GM19467 (cell line): Measurements from ENCODE around the gene ST3GAL3.
"Not testable (repeated sequence)": the region's sequence is repeated elsewhere in the genome, so short reads cannot be mapped to it uniquely, and the experiment has no call there.

ENCODE experiments used
- ATAC-seq: cut with Tn5 transposase; IDR thresholded peaks from one replicate; pipeline ENCODE4 v1.9.1; 2021; ENCODE audit warnings: mild to moderate bottlenecking, moderate library complexity; ENCODE audit not compliant: unreplicated experiment

ST3GAL3 gene

DNA sequence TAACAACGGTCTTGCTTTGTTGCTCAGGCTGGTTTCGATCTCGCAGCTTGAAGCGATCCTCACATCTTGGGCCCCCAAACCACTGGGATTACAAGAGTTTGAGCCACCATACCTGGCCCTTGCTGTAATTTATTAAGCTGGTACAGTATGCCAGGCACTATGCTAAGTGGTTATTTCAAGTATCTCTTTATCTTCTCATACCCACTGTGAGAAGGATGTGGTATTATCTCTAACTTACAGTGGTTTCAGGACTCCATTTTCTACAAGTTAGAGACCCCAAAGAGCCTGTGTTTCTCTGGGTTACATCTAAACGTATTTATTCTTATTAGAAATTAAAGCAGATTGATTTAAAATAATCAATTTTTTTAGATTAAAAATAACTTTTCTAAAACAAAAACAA is 8.1 kb upstream of the ST3GAL3 start:
- ATAC-seq, result no peak

DNA sequence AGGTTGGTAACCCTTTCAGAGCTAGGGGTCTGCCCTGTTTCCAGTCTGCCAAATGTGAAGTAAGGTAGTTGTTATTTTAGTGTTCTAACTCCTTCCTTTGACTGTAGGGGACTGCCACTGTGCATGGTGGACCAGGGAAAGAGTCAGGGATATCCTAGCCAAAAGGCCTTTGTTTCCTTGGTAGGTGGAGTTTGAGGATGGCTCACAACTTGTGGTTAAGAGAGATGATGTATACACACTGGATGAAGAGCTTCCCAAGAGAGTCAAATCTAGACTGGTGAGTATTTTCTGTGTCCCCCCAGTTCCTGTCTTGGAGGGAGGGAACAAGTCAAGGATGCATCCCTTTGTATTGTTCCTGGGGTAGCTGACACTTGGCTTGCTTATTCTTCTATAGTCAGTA is 3.5 kb upstream of the ST3GAL3 start:
- ATAC-seq, result no peak

DNA sequence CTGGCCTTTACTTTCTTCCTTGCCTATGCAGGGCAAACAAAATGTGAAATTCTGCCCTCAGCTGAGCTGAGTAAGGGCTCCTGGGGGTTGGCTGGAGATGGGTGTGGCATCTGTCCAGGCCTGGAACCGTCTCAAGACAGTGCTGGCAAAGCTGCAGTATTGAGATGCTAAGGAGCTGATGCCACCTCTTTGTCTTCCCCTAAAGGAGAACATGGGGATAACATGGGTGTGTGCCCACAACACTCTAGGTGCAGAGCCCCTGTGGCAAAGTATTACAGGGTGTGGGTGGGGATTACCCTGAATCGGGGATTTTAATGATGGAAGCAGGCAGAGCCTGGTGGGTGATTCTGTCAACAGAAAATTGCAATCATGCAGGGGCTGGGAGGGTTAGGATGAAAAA is 2.5 kb upstream of the ST3GAL3 start:
- ATAC-seq, result no peak

DNA sequence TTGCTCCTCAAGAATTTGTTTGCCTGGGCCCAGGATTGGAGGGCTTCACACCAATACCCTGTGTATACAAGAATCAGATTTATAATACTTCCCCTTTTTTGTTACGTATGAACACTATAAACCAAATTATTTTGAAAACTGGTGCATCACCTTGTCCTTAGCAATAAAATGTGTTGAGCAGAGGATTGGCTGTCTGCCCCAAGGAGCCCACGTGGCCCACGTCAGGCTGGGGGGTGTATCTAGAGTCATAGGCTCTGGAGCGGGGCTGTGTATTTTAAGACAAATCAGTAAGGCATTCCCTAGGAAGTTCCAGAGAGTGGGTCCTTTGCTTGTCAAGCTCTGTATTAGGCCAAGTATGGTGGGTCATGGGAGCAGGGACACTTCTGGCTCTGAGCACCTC is 2.0 kb upstream of the ST3GAL3 start:
- ATAC-seq, result no peak

DNA sequence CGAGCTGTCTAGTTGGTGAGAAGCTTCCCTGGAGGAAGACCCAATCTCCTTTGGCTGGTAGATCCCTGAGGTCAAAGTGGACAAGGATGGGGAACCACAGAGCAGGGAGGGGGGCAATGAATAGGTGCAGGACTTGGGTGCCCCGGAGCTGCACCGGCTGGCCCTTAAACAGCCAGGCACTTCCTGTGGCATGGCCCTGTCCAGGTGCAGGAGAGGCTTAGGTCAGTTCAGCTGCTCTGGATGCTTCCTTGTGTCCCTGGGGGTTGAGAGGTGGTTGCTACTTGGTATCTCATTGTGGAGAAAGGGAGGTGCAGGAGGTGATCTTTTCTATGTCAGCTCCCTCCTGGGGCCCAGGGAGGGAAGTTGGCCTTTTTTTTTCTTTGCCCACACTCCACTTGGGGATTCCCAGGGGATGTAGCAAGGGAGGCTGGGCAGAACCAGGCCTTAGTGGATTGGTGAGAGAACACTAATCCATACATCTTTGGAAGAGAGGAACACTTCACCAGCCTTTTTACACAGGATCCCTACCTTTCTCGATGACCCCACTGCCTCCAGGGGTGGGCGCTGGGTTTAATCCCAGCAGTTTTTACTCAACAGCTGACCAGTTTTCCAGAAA is 1.2 kb upstream of the ST3GAL3 start:
- no peak for ATAC-seq

DNA sequence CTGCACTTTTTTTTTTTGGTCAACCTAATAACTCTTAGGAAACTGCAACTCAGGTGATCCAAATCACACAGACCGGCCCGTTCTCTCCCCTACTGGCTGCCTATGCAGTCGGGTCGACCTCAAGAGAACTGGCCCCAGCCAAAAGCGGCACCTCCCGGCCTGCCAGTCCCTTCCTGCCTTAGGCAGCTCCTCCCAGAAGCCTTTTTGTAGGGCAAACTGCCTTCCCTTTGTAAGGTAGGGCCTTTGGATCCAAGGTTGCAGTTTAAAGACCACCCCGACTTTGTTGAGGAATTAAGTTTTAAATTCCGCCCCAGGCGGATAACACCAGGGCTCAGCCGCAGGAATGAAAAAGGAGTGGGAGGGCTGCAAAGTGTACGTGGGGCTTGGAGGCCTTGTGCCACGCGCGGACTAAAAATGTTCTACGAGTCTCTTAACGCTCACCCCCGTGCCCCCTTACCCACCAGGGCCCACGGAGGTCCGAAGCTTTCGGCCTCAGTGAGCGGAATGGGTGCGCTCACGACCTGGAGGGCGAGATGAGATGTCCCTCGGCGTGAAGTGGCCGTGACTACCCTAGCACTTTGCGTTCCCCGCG is 642 bp upstream of the ST3GAL3 start:
- no peak for ATAC-seq

DNA sequence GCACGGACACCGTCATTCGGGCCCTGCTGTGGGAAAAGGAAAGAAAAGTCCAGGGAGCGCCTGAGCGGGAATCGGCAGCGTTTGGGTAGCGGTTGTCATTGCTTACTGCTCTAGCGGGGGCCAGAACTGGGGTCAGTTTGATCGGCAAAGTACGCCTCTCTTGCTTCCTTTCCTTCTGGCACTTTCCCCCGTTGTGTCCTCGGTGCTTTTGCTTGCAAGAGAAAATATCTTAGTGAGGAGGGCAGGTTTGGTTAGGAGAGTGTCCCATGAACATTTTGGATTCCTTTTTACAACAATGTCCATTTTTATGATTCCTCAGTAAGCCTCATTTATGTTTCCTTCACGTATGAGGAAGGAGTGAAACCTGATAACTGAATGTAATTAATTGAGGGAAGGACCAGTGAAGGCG is 670 bp downstream of the ST3GAL3 start:
- ATAC-seq, result no peak

DNA sequence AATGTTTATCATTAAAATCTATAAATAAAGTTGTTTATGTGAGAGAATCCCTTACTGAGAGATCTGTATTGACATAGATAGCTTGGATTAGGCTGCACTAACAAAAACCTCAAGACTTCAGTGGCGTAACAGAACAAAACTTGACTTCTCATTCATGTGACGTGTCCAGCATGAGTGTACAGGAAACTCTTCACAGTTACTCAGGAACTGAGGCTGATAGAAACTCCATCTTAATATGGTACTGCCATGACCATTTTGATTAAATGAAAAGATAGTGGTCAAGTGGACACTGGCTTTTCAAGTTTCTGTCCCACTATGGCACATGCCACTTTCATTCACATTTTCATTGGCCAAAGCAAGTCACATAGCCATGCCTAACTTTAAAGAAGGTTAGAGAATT is 3.7 kb downstream of the ST3GAL3 start:
- ATAC-seq, result no peak

DNA sequence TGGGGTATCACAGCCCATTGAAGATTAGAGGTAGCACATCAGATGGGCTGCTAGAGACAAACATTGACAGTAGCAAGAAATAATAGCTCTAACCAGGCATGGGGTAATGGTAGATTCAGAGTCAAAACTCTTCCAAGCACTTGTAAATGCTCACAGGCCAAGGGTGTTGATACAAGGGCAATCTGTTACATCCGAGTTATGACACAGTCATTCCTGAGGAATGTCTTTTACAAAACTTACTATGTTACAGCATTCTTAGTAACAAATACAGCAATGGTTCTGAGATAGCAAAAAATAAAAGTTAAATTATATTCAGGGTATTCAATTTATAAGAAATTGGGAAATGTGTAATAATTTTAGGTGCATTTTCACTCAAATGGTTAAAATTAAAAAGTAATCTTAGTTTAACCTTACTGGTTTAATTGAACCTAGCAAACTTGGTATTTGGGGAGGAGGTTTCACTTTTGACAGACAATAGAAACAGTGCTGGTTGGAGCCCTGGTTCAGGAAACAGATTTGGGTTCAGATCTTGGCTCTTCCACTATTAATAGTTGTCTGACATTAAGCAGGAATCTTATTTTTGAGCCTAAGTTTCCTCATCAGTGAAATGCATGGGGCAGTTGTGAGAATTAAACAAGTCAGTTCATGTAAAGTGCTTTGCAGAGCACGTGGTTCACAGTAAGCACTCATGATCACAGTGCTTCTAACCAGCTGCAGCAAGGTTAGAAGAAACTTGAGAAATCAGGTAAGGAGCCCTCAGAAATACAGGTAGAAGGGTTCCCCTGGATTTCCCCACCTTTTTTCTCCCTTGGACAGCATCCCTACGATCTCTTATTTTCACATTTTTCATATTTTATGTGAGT is 4.4 kb downstream of the ST3GAL3 start:
- no peak for ATAC-seq

DNA sequence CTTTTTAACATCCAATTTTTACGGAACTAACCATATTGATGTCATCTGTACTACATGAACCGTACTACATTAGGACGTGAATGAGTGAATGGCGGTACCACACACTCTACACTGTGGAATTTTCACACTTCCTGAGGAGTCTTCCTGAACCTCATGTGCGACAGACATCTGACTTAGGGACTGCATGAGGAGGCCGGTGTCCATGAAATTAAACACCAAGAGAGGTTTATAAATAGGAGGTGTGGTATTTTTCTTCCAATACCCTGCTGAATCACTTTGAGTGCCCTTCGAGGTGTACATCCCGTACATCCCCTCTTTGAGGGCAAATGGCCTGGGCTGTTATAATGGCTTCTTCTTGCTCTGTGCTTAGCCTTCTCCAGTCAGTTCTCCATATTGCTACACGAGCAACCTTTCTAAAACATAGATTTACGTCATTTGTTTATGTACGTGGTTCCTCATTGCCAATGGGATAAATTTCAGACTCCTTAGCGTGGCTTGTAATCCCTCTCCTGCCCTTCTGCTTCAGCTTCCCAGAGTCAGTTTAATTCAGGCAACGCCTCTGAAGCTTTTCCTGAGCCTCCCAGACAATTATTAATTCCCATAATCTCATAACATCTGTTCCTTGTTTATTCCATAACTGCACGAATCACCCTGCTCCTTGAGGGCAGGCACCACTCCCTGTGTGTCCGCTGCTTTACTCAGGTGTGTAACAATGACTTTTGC is 9.4 kb downstream of the ST3GAL3 start:
- ATAC-seq, result no peak

DNA sequence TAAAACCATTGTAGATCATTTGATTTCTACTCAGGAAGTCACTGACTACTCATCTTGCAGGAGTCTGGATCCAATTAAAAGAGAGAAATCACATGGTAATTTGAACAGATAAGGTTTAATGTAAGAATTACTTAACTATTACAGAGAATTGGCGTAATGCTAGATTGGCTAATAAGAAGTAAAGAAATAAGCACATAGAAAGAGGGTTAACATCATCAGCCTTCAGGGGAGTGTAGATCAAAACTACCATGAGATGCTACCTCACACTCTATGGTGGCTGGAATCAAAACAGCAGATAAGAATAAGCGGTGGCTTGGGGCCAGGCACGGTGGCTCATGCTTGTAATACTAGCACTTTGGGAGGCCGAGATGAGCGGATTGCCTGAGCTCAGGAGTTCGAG is 11.7 kb downstream of the ST3GAL3 start:
- ATAC-seq, result no peak

DNA sequence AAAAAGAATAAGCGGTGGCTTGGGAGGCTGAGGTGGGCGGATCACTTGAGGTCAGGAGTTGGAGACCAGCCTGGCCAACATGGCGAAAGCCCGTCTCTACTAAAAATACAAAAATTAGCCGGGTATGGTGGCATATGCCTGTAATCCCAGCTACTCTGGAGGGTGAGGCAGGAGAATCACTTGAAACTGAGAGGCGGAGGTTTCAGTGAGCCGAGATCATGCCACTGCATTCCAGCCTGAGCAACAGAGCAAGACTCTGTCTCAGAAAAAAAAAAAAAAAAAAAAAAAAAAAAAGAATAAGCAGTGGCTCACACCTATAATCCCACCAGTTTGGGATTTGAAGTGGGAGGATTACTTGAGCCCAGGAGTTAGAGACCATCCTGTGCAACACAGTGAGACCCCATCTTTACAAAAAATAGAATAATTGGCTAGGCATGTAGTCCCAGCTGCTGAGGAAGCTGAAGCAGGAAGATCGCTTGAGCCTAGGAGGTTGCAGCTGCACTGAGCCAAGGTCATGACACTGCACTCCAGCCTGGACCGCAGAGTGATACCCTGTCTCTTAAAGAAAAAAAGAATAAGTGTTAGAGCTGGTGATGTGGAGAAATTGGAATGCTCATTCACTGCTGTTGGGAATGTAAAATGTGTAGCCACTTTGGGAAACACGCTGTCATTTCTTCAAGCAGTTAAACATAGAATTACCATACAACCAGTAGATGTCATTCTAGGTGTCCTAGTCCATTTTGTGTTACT is 12.5 kb downstream of the ST3GAL3 start:
- ATAC-seq, result not testable (repeated sequence)

DNA sequence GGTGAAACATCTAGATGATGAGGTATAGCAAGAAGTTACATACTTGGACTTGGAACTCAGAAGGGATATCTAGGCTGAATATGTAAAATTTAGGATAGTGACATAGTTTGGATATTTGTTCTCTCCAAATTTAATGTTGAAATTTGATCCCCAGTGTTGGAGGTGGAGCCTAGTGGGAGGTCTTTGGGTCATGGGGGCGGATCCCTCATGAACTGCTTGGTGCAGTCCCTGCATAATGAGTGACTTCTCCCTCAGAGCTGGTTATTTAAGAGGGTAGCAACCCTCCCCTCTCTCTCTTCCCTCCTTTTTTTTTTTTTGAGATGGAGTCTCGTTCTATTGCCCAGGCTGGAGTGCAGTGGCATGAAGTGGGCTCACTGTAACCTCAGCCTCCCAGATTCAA is 15.5 kb downstream of the ST3GAL3 start:
- ATAC-seq, result no peak

DNA sequence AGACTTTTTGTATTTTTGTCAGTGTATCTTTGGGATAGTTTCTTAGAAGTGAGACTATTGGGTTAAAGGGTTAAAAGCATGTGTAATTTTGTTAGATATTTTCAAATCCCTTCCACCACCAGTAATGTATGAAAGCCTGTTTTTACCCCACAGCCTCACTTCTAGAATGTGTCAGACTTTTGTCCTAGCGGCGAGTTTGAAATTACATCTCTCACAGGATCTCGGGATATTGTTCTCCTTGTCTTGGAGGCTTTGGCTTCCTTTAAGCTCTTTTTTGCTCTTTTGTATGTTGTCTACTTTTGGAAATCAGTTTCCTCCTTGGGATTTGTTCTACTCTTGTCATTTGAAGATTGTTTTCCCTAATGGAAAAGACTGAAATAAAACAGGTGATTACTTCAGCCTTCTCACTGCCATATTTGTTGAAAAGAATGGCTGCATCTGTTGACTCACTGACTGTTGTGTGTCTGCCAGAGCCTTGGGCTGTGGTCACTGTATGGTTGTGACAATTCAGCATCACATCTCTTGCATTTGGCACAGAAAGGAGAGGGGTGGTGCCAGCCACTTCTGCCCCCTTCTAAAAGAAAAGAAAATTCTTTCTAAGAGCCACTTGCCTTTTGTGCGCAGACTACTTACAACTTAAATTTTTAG is 22.6 kb downstream of the ST3GAL3 start:
- no peak for ATAC-seq

DNA sequence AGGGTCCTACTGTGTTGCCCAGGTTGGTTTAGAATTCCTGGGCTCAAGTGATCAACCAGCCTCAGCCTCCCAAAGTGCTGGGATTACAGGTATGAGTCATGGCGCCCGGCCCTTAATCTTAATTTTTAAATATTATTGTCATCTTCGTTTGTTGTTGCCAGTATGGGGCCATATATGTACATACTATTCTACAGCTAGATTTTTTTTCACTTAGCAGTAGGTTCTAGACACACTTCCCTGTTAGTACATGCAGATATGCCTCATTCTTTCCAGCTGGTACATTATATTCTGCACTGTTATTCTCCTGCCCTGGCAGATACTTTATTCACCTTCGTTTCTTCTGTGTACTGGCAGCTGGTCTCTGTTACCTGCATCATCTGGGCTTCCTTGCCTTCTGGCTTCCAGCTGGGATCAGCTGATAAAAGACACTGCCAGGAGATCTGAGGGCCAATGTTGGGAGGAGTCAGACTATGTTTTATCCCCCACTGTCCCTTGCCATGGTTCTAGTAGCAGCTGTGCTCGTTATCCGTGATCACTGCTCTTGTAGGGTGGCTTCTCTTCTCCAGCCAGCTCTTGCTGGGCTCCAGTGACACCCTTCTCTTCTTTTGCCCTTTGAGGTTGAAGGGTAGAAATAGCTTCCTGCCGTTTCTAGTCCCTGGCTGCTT is 24.7 kb downstream of the ST3GAL3 start:
- no peak for ATAC-seq

DNA sequence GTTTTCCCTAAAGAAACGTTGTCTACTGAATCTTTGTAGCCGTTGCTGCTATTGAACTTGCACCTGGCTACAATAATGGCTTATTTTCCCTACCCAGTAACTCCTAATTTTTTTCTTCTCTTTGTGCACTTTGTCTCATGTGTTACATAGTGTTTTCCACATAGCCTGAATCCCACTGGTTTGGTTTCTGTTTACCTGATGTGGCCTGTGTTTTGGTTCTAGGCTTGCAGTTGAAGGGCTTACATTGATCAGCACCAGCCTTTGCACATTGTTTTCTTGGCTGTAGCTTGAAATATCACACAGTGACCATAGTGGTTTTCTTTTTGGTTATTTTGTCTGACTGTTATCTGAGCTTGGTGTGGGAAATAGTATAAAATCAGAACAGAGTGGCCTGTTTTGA is 29.5 kb downstream of the ST3GAL3 start:
- ATAC-seq, result no peak

DNA sequence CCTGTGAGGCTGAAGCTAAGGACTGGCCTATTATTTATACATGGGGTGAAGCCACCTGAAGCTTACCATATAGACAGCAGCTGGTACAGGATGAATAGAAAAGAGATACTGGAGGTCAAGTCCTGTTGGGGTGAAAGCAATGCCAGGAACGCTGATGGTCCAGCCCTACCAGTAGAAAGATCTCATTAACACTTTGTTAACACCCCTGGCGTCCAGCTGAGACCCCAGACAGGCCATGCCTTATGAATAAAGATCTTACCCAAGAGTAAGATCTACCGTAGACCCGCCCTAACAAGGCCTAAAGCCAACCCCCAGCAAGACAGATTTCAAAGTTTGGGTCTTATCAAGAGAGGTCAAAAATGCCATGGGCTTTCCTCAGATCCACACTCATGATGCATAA is 34.7 kb downstream of the ST3GAL3 start:
- no peak for ATAC-seq

DNA sequence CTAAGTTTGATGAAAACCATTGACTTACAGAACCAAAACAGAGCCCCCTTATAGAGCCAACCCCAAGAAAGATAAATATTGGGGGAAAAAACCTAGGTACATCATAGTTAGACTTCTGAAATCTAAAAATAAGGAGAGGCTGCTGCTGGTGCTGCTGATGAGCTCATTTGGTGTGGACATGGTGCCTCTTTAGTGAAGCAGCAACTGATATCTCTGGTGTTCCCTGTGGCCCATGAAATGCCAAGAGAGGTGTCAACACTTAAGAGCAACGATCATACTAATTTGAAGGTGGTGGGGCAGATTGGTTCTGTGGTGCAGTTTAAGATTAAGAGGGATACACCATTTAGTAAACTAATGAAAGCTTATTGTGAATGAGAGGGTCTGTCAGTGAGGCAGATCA is 35.9 kb downstream of the ST3GAL3 start:
- ATAC-seq, result no peak

DNA sequence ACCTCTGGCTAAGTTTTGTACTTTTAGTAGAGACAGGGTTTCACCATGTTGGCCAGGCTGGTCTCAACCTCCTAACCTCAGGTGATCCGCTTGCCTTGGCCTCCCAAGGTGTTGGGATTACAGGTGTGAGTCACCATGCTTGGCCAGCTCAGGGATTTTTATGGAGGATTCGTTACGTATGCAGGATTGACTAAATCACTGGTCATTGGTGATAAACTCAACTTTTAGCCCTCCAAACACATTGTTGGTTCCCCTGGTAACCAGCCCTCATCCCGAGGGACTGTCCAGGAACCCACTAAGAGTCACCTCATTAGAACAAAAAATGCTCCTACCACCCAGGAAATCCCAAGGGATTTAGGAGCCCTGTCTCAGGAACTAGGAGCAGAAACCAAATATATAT is 40.4 kb downstream of the ST3GAL3 start:
- no peak for ATAC-seq

DNA sequence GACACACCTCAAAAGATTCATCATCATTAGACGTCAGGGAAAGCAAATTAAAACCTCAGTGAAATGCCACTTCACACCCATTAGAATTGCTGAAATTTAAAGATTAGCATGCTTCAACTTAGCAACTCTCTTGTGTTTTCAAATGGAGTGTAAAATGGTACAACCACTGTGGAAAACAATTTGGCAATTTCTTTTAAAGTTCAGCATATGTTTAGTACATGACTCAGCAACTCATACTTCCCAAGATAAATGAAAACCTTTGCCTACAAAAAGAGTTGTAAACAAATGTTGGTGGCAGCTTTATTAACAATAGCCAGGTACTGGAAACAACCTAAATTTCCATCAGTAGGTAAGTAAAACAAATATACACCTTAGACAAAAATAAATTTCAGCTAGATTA is 42.7 kb downstream of the ST3GAL3 start:
- ATAC-seq, result no peak
